Measurements from ENCODE around the gene EARS2.
"Not testable (repeated sequence)": the region's sequence is repeated elsewhere in the genome, so short reads cannot be mapped to it uniquely, and the experiment has no call there.

Gene EARS2

DNA sequence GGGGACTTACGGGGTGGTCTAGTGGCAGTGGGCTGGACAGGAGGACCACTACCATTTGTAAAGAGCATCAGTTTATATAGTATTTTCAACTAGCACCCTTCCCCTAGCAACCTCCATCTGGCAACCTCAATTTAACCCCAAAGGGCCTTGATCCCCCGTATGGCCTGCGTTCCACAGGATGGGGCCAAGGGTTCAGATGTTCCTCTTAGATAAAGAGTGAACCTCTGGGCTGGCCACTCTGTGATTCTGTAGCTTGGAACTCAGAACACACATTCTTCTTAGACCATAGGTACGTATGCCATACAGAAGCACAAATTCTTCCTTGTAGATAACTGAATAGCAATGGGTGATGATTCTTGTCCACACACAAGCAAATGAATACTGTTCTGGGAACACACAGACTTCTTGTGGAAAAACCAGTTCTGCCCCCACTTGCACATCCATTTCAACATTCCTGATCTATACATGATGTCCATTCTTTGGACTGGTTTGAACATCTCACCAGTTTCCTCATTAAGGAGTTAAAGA, 44.9 kb downstream of the EARS2 start:
- no peak overlapping the region for H3K4me3 ChIP-seq (ENCODE audit: low read depth, low read length, poor library complexity, severe bottlenecking)
- no peaks in the 10 kb centered on the region for H3K27me3 ChIP-seq (ENCODE audit: insufficient read depth, low read length)
- no peak overlapping the region for H3K9ac ChIP-seq (ENCODE audit: low read length)
- TF ChIP-seq EZH2 (IDR thresholded peaks at IDR 0.05; ENCODE audit: borderline replicate concordance, low read length), result no peak
- TF ChIP-seq, protein P1, sequence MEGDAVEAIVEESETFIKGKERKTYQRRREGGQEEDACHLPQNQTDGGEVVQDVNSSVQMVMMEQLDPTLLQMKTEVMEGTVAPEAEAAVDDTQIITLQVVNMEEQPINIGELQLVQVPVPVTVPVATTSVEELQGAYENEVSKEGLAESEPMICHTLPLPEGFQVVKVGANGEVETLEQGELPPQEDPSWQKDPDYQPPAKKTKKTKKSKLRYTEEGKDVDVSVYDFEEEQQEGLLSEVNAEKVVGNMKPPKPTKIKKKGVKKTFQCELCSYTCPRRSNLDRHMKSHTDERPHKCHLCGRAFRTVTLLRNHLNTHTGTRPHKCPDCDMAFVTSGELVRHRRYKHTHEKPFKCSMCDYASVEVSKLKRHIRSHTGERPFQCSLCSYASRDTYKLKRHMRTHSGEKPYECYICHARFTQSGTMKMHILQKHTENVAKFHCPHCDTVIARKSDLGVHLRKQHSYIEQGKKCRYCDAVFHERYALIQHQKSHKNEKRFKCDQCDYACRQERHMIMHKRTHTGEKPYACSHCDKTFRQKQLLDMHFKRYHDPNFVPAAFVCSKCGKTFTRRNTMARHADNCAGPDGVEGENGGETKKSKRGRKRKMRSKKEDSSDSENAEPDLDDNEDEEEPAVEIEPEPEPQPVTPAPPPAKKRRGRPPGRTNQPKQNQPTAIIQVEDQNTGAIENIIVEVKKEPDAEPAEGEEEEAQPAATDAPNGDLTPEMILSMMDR (IDR thresholded peaks at IDR 0.05; ENCODE audit: low read length), result no peak
- H4K20me1 ChIP-seq (ENCODE audit: insufficient read depth, low read length), result no peaks in the 10 kb centered on the region
- H3F3A ChIP-seq (ENCODE audit: insufficient read depth, low read length), result peaks cover 9% of the 10 kb centered on the region; the same call in 1 of the 2 replicates
- peaks cover 12% of the 10 kb centered on the region; the same call in 1 of the 2 replicates for H3K36me3 ChIP-seq (ENCODE audit: insufficient read depth, low read length)
- H3K79me2 ChIP-seq (ENCODE audit: insufficient read depth, low read length), result peaks cover 27% of the 10 kb centered on the region
- peaks cover 43% of the 10 kb centered on the region for H3K4me1 ChIP-seq (ENCODE audit: insufficient read depth, low read length, severe bottlenecking)
- H3K27ac ChIP-seq (ENCODE audit: low read depth, low read length, poor library complexity, severe bottlenecking), result peak overlapping the region; percentile 55
- H3K9me2 ChIP-seq (ENCODE audit: low read depth, low read length), result no peaks in the 10 kb centered on the region
- H2AFZ ChIP-seq (ENCODE audit: low read length), result no peak overlapping the region
- H3K4me2 ChIP-seq (ENCODE audit: low read length), result no peak overlapping the region
- no peaks in the 10 kb centered on the region for H3K9me3 ChIP-seq (ENCODE audit: low read length)

DNA sequence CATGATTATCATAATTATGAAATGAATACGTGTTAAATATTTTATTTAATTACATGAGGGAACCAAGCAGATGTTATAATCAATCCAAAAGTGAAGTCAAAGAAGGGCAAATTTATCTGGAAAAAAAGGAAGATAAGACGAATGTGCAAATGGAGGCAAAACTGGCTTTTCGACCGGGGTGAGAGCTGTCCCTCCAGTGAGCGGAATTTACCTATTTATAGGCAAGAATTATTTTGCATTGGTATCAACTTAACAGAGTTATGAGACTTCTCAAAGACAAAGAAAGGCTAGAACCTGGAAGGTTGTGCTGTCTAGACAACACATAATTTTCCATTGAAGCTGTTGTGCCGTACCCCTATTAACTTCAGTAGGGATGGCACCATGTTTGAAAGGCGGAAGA, 45.4 kb downstream of the EARS2 start:
- peak overlapping the region; percentile 55 for H3K27ac ChIP-seq (ENCODE audit: low read depth, low read length, poor library complexity, severe bottlenecking)

DNA sequence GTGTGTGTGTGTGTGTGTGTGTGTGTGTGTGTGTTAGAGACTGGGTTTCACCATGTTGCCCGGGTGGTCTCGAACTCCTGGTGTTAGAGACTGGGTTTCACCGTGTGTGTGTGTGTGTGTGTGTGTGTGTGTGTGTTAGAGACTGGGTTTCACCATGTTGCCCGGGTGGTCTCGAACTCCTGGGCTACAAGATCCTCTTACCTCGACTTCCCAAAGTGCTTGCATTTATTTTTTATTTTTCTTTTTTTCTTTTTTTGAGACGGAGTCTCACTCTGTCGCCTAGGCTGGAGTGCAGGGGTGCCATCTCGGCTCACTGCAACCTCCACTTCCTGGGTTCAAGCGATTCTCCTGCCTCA, 46.3 kb downstream of the EARS2 start:
- H3K36me3 ChIP-seq (ENCODE audit: insufficient read depth, low read length), result peaks cover 23% of the 10 kb centered on the region; the same call in 1 of the 2 replicates
- H3K27me3 ChIP-seq (ENCODE audit: insufficient read depth, low read length); H3F3A ChIP-seq (ENCODE audit: insufficient read depth, low read length); H2AFZ ChIP-seq (ENCODE audit: low read length); H3K9me2 ChIP-seq (ENCODE audit: low read depth, low read length); H4K20me1 ChIP-seq (ENCODE audit: insufficient read depth, low read length); H3K9me3 ChIP-seq (ENCODE audit: low read length): not testable (repeated sequence)
- peak overlapping the region; percentile 95 for H3K4me3 ChIP-seq (ENCODE audit: low read depth, low read length, poor library complexity, severe bottlenecking)
- peak overlapping the region; percentile 90 for H3K4me2 ChIP-seq (ENCODE audit: low read length)
- H3K27ac ChIP-seq (ENCODE audit: low read depth, low read length, poor library complexity, severe bottlenecking), result peak overlapping the region; percentile 55
- H3K4me1 ChIP-seq (ENCODE audit: insufficient read depth, low read length, severe bottlenecking), result peaks cover 47% of the 10 kb centered on the region
- peaks cover 40% of the 10 kb centered on the region for H3K79me2 ChIP-seq (ENCODE audit: insufficient read depth, low read length)
- peak overlapping the region; percentile 86 for H3K9ac ChIP-seq (ENCODE audit: low read length)

More for the DNA sequence above, 45.4 kb downstream of the EARS2 start:
- Histone ChIP-seq H3K9ac (ENCODE audit: low read length) (no peak overlapping the region), H4K20me1 (ENCODE audit: insufficient read depth, low read length) (no peaks in the 10 kb centered on the region), H3K4me1 (ENCODE audit: insufficient read depth, low read length, severe bottlenecking) (peaks cover 44% of the 10 kb centered on the region), H3K79me2 (ENCODE audit: insufficient read depth, low read length) (peaks cover 32% of the 10 kb centered on the region), H3K27me3 (ENCODE audit: insufficient read depth, low read length) (no peaks in the 10 kb centered on the region), H3F3A (ENCODE audit: insufficient read depth, low read length) (peaks cover 9% of the 10 kb centered on the region; the same call in 1 of the 2 replicates), H2AFZ (ENCODE audit: low read length) (no peak overlapping the region), H3K36me3 (ENCODE audit: insufficient read depth, low read length) (peaks cover 17% of the 10 kb centered on the region; the same call in 1 of the 2 replicates), H3K9me2 (ENCODE audit: low read depth, low read length) (no peaks in the 10 kb centered on the region), H3K9me3 (ENCODE audit: low read length) (no peaks in the 10 kb centered on the region), H3K4me2 (ENCODE audit: low read length) (no peak overlapping the region), H3K4me3 (ENCODE audit: low read depth, low read length, poor library complexity, severe bottlenecking) (no peak overlapping the region)
- no peak for TF ChIP-seq EZH2 (IDR thresholded peaks at IDR 0.05; ENCODE audit: borderline replicate concordance, low read length)
- TF ChIP-seq, protein P1 (IDR thresholded peaks at IDR 0.05; ENCODE audit: low read length), result no peak

All from OCI-LY1 (cell line).